Measurements from ENCODE around the gene LILRA1.
"Not testable (repeated sequence)": the region's sequence is repeated elsewhere in the genome, so short reads cannot be mapped to it uniquely, and the experiment has no call there.

Gene LILRA1

GRCh38 chr19:54627912-54628311, 34.5 kb downstream of the LILRA1 start:
- not testable (repeated sequence) for DNase-seq

- DNase-seq, result peak; percentile 19
Observed at GRCh38 chr19:54630262-54630661, 36.8 kb downstream of the LILRA1 start, which contains the start of gene LILRB1. Gene LILRB1, plus strand, starts transcription at chr19:54630484. Its CDS starts 590 bp downstream, at chr19:54631074.

GRCh38 chr19:54630782-54631181, 37.4 kb downstream of the LILRA1 start:
- DNase-seq, result no peak

DNA sequence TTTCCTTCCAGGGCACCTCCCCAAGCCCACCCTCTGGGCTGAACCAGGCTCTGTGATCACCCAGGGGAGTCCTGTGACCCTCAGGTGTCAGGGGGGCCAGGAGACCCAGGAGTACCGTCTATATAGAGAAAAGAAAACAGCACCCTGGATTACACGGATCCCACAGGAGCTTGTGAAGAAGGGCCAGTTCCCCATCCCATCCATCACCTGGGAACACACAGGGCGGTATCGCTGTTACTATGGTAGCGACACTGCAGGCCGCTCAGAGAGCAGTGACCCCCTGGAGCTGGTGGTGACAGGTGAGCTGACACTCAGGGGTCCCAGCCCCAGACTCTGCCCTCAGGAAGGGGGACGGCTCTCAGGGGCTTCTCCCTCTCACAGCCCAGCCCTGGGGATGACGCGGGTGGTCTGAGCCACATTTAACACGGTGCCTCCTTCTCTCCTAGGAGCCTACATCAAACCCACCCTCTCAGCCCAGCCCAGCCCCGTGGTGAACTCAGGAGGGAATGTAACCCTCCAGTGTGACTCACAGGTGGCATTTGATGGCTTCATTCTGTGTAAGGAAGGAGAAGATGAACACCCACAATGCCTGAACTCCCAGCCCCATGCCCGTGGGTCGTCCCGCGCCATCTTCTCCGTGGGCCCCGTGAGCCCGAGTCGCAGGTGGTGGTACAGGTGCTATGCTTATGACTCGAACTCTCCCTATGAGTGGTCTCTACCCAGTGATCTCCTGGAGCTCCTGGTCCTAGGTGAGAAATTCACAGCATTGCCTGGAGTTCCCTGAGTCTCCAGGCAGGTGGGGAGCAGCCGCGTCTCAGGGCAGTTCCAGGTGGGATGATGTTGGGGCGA, 38.3 kb downstream of the LILRA1 start:
- not testable (repeated sequence) for DNase-seq

- DNase-seq, result not testable (repeated sequence)
Observed at GRCh38 chr19:54632517-54632916, 39.1 kb downstream of the LILRA1 start.

DNA sequence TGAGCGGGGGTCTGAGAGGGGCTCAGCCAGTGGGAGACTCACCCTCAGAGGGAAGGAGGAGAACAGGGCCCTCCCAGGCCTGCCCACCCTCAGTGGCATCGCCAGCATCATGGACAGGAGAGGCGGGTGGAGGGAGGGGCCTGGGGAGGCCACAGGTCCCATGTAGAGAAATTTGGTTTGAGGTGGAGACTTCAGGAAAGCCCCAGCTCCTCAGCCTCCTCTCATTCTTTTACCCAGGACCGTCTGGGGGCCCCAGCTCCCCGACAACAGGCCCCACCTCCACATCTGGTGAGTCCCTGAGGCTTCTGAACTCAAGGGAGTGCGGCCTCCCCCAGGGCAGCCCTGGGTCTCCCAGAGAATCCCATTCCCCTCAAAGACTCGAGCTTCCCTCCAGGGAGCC, 40.0 kb downstream of the LILRA1 start:
- DNase-seq, result no peak

- DNase-seq, result not testable (repeated sequence)
Observed at GRCh38 chr19:54636081-54636480, 42.6 kb downstream of the LILRA1 start.

DNA sequence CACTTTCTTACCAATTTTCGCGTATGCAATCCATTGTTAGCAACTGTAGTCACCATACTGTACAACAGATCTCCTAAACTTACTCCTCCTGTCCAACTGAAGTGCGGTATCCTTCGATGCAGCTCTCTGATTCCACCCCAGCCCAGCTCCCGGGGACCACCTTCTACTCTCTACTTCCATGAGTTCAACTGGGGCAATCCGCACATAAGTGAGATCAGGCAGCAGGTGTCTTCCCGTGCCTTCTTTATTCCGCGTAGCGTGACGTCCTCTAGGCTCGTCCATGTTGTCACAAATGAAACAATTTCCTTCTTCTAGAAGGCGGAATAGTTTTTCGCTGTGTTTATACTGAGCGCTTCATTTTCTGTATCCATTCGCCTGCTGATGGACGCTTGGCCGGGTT, 45.3 kb downstream of the LILRA1 start:
- DNase-seq, result no peak

DNA sequence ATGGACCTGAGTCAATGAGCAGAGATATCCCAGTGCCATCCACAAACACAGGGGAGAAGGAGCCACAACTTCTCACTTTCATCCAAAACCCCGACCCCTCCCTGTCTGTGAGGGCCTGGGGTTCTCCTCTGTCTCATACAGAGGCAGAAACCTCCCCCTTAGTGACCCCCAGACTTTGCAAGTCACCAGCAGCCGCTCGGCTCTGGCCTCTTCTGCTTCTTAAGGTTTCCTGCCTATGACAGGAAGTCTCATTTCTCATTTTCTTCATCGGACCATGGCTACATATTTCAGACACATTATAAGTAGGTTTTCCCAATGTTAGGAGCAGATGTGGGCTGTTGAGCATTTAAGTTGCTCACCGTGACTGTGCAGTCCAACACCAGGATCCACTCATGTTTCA, 49.5 kb downstream of the LILRA1 start:
- DNase-seq, result not testable (repeated sequence)

GRCh38 chr19:54643583-54643982, 50.2 kb downstream of the LILRA1 start:
- DNase-seq, result not testable (repeated sequence)

GRCh38 chr19:54644056-54644455, 50.6 kb downstream of the LILRA1 start:
- no peak for DNase-seq

GRCh38 chr19:54646331-54646841, 53.0 kb downstream of the LILRA1 start:
- DNase-seq, result no peak

- DNase-seq, result no peak
Observed at GRCh38 chr19:54648129-54648528, 54.7 kb downstream of the LILRA1 start.

DNA sequence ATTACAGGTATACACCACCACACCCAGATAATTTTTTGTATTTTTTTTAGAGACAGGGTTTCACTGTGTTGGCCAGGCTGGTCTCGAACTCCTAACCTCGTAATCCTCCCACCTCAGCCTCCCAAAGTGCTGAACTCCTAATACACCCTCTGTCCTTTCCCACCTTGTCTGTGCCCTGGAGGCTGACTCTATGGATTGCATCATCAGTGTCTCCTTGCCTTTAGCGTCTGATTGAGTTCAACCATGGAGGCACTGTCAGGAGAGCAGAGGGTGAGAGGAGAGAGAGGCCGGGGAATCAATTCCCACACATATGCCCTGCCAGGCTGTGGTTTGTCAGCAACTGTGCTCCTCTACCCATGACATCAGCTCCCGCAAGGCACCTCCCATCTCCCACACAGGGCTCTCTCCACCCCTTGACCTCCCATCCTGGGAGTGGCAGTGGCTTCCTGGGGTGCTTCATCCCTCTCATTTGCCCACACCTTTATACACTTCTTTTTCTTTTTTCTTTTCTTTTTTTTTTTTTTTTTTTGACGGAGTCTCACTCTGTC, 56.8 kb downstream of the LILRA1 start:
- DNase-seq, result no peak
